ENCODE results near the gene EYA4. TPM values are rescaled to one million over a fixed set of nuclear protein-coding genes. Genes with fewer than 3 reads are reported as not detected.

Gene EYA4
- total and polyA plus RNA-seq, 2 donors (not counting 1 experiment from before 2014, with no cell fraction given) = 4.6 to 38.0 TPM

DNA sequence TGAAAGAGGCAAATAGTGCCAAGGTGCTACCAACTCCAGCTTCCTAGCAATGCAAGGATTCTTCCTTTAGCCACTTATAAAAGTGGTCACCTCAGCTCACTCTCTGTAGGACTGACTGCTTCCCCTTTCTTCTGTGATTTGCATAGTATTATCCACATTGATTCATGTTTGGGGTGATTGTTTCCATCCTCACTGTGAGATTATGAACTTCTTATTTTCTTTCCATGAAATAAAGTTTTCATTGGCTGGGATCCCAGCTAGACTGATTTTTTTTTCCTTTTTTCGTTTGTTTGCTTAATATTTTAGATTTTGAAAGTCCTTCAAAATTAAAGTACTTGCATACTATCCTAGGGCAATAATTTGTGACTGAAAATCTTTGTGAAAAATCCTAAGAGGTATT, 50.5 kb downstream of the EYA4 start:
- H2AFZ ChIP-seq (ENCODE audit: low read length) = no peak overlapping the region
- no peaks in the 10 kb centered on the region for H3K4me1 ChIP-seq (ENCODE audit: control insufficient read depth, extremely low read depth, insufficient read depth, low read length)
- TF ChIP-seq, protein P1, sequence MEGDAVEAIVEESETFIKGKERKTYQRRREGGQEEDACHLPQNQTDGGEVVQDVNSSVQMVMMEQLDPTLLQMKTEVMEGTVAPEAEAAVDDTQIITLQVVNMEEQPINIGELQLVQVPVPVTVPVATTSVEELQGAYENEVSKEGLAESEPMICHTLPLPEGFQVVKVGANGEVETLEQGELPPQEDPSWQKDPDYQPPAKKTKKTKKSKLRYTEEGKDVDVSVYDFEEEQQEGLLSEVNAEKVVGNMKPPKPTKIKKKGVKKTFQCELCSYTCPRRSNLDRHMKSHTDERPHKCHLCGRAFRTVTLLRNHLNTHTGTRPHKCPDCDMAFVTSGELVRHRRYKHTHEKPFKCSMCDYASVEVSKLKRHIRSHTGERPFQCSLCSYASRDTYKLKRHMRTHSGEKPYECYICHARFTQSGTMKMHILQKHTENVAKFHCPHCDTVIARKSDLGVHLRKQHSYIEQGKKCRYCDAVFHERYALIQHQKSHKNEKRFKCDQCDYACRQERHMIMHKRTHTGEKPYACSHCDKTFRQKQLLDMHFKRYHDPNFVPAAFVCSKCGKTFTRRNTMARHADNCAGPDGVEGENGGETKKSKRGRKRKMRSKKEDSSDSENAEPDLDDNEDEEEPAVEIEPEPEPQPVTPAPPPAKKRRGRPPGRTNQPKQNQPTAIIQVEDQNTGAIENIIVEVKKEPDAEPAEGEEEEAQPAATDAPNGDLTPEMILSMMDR (conservative IDR thresholded peaks at IDR 0.05 in 1 of 2, IDR thresholded peaks at IDR 0.05 in 1 of 2; ENCODE audit: low read depth in 1 of 2, low read length in 2 of 2) = no peak
- no peak for TF ChIP-seq EZH2 (IDR thresholded peaks at IDR 0.05; ENCODE audit: low read length, missing control alignments)
- H3K9me3 ChIP-seq (ENCODE audit: control insufficient read depth, insufficient read depth, low read depth, low read length) = no peaks in the 10 kb centered on the region
- H3K79me2 ChIP-seq (ENCODE audit: control insufficient read depth, insufficient read depth, low read length) = no peaks in the 10 kb centered on the region
- H3K9ac ChIP-seq (ENCODE audit: insufficient read depth, low read length) = no peak overlapping the region
- H3K27me3 ChIP-seq (ENCODE audit: control insufficient read depth, insufficient read depth, low read length) = no peaks in the 10 kb centered on the region
- H3K4me2 ChIP-seq (ENCODE audit: extremely low read depth, insufficient read depth, low read length) = no peak overlapping the region
- H3K36me3 ChIP-seq (ENCODE audit: control insufficient read depth, insufficient read depth, low read length) = no peaks in the 10 kb centered on the region
- H4K20me1 ChIP-seq (ENCODE audit: control insufficient read depth, extremely low read depth, insufficient read depth, low read length) = no peaks in the 10 kb centered on the region
- H3K4me3 ChIP-seq (replicated peaks in 1 of 4; ENCODE audit: control extremely low read depth in 1 of 4, insufficient read depth in 1 of 4, low read depth in 3 of 4, low read length in 4 of 4) = no peak overlapping the region
- peak; percentile 6 to 41 for DNase-seq (ENCODE audit: low read depth in 2 of 2)
- no peak overlapping the region for H3K27ac ChIP-seq (ENCODE audit: insufficient read depth, low read length)

DNA sequence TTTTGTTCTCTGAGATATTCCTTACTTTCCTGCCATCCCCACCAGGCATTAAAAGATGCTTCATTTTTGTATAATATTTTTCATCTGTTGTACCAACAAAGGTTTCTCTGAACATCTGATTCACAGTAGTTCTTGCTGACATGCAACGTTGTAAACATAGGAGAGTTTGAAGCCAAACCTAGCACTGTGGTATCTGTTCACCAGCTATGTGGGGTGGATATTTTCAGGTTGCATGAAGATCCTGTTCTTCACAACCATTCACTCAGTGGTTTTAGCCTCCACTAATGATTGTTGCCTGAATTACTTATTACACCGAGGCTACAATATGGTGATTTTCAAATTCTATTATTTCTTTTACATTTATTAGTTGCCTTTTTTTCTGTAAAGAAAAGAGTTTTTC, 56.5 kb downstream of the EYA4 start:
- no peaks in the 10 kb centered on the region for H4K20me1 ChIP-seq (ENCODE audit: control insufficient read depth, extremely low read depth, insufficient read depth, low read length)
- no peak overlapping the region for H3K4me2 ChIP-seq (ENCODE audit: extremely low read depth, insufficient read depth, low read length)
- TF ChIP-seq, protein P1 (conservative IDR thresholded peaks at IDR 0.05 in 1 of 2, IDR thresholded peaks at IDR 0.05 in 1 of 2; ENCODE audit: low read depth in 1 of 2, low read length in 2 of 2) = no peak
- TF ChIP-seq EZH2 (IDR thresholded peaks at IDR 0.05; ENCODE audit: low read length, missing control alignments) = no peak
- H3K4me1 ChIP-seq (ENCODE audit: control insufficient read depth, extremely low read depth, insufficient read depth, low read length) = no peaks in the 10 kb centered on the region
- DNase-seq (ENCODE audit: low read depth in 2 of 2) = no peak
- H2AFZ ChIP-seq (ENCODE audit: low read length) = no peak overlapping the region
- no peaks in the 10 kb centered on the region for H3K79me2 ChIP-seq (ENCODE audit: control insufficient read depth, insufficient read depth, low read length)
- H3K27me3 ChIP-seq (ENCODE audit: control insufficient read depth, insufficient read depth, low read length) = no peaks in the 10 kb centered on the region
- no peak overlapping the region for H3K9ac ChIP-seq (ENCODE audit: insufficient read depth, low read length)
- H3K4me3 ChIP-seq (replicated peaks in 1 of 4; ENCODE audit: control extremely low read depth in 1 of 4, insufficient read depth in 1 of 4, low read depth in 3 of 4, low read length in 4 of 4) = no peak overlapping the region
- H3K36me3 ChIP-seq (ENCODE audit: control insufficient read depth, insufficient read depth, low read length) = no peaks in the 10 kb centered on the region
- no peaks in the 10 kb centered on the region for H3K9me3 ChIP-seq (ENCODE audit: control insufficient read depth, insufficient read depth, low read depth, low read length)
- no peak overlapping the region for H3K27ac ChIP-seq (ENCODE audit: insufficient read depth, low read length)

- no peak overlapping the region for H3K9ac ChIP-seq (ENCODE audit: insufficient read depth, low read length)
- H3K36me3 ChIP-seq (ENCODE audit: control insufficient read depth, insufficient read depth, low read length) = no peaks in the 10 kb centered on the region
- H3K27ac ChIP-seq (ENCODE audit: insufficient read depth, low read length) = no peak overlapping the region
- no peak overlapping the region for H3K4me2 ChIP-seq (ENCODE audit: extremely low read depth, insufficient read depth, low read length)
- TF ChIP-seq, protein P1 (conservative IDR thresholded peaks at IDR 0.05 in 1 of 2, IDR thresholded peaks at IDR 0.05 in 1 of 2; ENCODE audit: low read depth in 1 of 2, low read length in 2 of 2) = no peak
- no peak for TF ChIP-seq EZH2 (IDR thresholded peaks at IDR 0.05; ENCODE audit: low read length, missing control alignments)
- H3K4me3 ChIP-seq (replicated peaks in 1 of 4; ENCODE audit: control extremely low read depth in 1 of 4, insufficient read depth in 1 of 4, low read depth in 3 of 4, low read length in 4 of 4) = no peak overlapping the region
- no peaks in the 10 kb centered on the region for H3K79me2 ChIP-seq (ENCODE audit: control insufficient read depth, insufficient read depth, low read length)
- H3K4me1 ChIP-seq (ENCODE audit: control insufficient read depth, extremely low read depth, insufficient read depth, low read length) = no peaks in the 10 kb centered on the region
- no peak for DNase-seq (ENCODE audit: low read depth in 2 of 2)
- H3K9me3 ChIP-seq (ENCODE audit: control insufficient read depth, insufficient read depth, low read depth, low read length) = no peaks in the 10 kb centered on the region
- H3K27me3 ChIP-seq (ENCODE audit: control insufficient read depth, insufficient read depth, low read length) = no peaks in the 10 kb centered on the region
- no peak overlapping the region for H2AFZ ChIP-seq (ENCODE audit: low read length)
- H4K20me1 ChIP-seq (ENCODE audit: control insufficient read depth, extremely low read depth, insufficient read depth, low read length) = no peaks in the 10 kb centered on the region
These were observed 57.2 kb downstream of the EYA4 start for GRCh38 chr6:133298335-133298734.
